Upper lobe of left lung (tissue), 6 donors: ENCODE data around the gene VPS11. TPM values are rescaled to one million over a fixed set of nuclear protein-coding genes. Genes with fewer than 3 reads are reported as not detected.

Experiments
- ATAC-seq, 2 donors: fragments of 200-7000 bp; cut with Tn5 transposase; one replicate each; pipeline ENCODE4 v1.9.1; 2022; ENCODE audit warnings: mild to moderate bottlenecking in 2 of 2, moderate library complexity in 2 of 2; ENCODE audit not compliant: low FRiP score in 2 of 2
- DNase-seq, 2 donors: peaks; one replicate each; pipeline ENCODE4 v3.0.0-alpha.2; 2019 to 2020
- H3K27ac ChIP-seq, 4 donors: fragments of 200-600 bp; sonication (generic); one replicate each; pipeline ENCODE4 v1.5.1; 2016 to 2019
- H3K27me3 ChIP-seq, 4 donors: fragments of 200-600 bp; sonication (generic); one replicate each; pipeline ENCODE4 v1.5.1; 2017 to 2019
- H3K36me3 ChIP-seq, 4 donors: fragments of 200-600 bp; sonication (generic); one replicate each; pipeline ENCODE4 v1.5.1; 2016 to 2019
- H3K4me1 ChIP-seq, 4 donors: fragments of 200-600 bp; sonication (generic); one replicate each; pipeline ENCODE4 v1.5.1; 2018 to 2019
- H3K4me3 ChIP-seq, 4 donors: fragments of 200-600 bp; sonication (generic); one replicate each; pipeline ENCODE4 v1.5.1; 2017 to 2019; ENCODE audit warnings: mild to moderate bottlenecking in 2 of 4, moderate library complexity in 1 of 4
- H3K9me3 ChIP-seq, 4 donors: fragments of 200-600 bp; sonication (generic); one replicate each; pipeline ENCODE4 v1.5.1; 2018 to 2019
- EP300 ChIP-seq, 4 donors: sonication (generic); formaldehyde crosslinking; IDR thresholded peaks; one replicate each; pipeline ENCODE4 v1.5.1; 2017; ENCODE audit warnings: antibody characterized with exemption in 4 of 4, control low read depth in 2 of 4
- POLR2A ChIP-seq, 4 donors: fragments of 450-650 bp; IDR thresholded peaks; one replicate each; pipeline ENCODE4 v1.5.1; 2016 to 2017; ENCODE audit warnings: antibody characterized with exemption in 4 of 4, mild to moderate bottlenecking in 2 of 4
- POLR2AphosphoS5 ChIP-seq, 2 donors: sonication (generic); formaldehyde crosslinking; IDR thresholded peaks; one replicate each; pipeline ENCODE4 v1.5.1; 2017; ENCODE audit warnings: antibody characterized with exemption in 2 of 2
- WGBS, 2 donors: methylation state at CpG; one replicate each; pipeline ENCODE4 v1.1.5; 2017 to 2018; 5-methylcytosine and 5-hydroxymethylcytosine counted together
- total RNA-seq, 6 donors: library from RNA; depleted of rRNA in 4 of 6; stranded (reverse); fragments of >200 nt in 4 of 6; gene quantifications; one replicate each; pipeline versions ENCODE4 v1.1.0 to v1.2.1, GENCODE V29; 2016 to 2021
- TF ChIP-seq, protein P1 (sequence below), 6 experiments: fragments of 450-650 bp in 4 of 6; fragments of 200-600 bp in 2 of 6; sonication (generic) in 2 of 6; IDR thresholded peaks; one replicate each; pipeline ENCODE4 v1.5.1; 2016 to 2019; ENCODE audit warnings: antibody characterized with exemption in 6 of 6
- donor health status: DM: no; HTN: no; CAD: no; lungs with moderate emphysema.
- donor health status: DM: no; HTN: yes; CAD: no; lungs with severe emphysema.

Gene VPS11
- total RNA-seq, 6 donors from 2014 or later: 24.9 to 88.0 (median 40.4) TPM

DNA sequence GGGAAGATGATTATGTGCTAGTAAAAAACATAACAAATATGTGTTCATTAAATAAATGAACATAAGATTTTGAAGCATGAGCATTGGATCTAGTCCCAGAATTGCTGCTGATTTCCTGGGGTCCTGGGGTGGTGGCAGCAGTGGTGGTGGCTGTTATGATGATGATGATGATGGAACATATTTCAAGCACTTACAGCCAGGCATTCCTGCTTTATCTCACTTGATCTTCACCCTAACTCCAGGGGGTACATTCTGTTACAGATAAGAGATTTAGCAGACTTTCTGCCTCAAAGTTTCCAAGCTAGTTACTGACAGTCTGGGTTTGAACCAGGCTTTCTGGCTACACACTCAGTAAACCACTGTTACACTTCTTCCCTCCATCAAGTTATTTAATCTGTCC, 43.9 kb upstream of the VPS11 start:
- peaks cover 29 to 44% (median 32%) of the 10 kb centered on the region in 4 donors for H3K4me1 ChIP-seq
- peaks cover 5 to 66% (median 29%) of the 10 kb centered on the region in 4 donors for H3K36me3 ChIP-seq
- DNase-seq: no peak
- no peaks in the 10 kb centered on the region for H3K27me3 ChIP-seq
- TF ChIP-seq POLR2A (IDR thresholded peaks at IDR 0.05): no peak
- TF ChIP-seq, protein P1, sequence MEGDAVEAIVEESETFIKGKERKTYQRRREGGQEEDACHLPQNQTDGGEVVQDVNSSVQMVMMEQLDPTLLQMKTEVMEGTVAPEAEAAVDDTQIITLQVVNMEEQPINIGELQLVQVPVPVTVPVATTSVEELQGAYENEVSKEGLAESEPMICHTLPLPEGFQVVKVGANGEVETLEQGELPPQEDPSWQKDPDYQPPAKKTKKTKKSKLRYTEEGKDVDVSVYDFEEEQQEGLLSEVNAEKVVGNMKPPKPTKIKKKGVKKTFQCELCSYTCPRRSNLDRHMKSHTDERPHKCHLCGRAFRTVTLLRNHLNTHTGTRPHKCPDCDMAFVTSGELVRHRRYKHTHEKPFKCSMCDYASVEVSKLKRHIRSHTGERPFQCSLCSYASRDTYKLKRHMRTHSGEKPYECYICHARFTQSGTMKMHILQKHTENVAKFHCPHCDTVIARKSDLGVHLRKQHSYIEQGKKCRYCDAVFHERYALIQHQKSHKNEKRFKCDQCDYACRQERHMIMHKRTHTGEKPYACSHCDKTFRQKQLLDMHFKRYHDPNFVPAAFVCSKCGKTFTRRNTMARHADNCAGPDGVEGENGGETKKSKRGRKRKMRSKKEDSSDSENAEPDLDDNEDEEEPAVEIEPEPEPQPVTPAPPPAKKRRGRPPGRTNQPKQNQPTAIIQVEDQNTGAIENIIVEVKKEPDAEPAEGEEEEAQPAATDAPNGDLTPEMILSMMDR (IDR thresholded peaks at IDR 0.05): no peak
- no peak for TF ChIP-seq EP300 (IDR thresholded peaks at IDR 0.05)
- no peak for TF ChIP-seq POLR2AphosphoS5 (IDR thresholded peaks at IDR 0.05)
- H3K4me3 ChIP-seq: no peak overlapping the region
- H3K27ac ChIP-seq: peak overlapping the region in 2 of 4 donors; percentile 29 to 70
- no peaks in the 10 kb centered on the region for H3K9me3 ChIP-seq
- no peak for ATAC-seq

DNA sequence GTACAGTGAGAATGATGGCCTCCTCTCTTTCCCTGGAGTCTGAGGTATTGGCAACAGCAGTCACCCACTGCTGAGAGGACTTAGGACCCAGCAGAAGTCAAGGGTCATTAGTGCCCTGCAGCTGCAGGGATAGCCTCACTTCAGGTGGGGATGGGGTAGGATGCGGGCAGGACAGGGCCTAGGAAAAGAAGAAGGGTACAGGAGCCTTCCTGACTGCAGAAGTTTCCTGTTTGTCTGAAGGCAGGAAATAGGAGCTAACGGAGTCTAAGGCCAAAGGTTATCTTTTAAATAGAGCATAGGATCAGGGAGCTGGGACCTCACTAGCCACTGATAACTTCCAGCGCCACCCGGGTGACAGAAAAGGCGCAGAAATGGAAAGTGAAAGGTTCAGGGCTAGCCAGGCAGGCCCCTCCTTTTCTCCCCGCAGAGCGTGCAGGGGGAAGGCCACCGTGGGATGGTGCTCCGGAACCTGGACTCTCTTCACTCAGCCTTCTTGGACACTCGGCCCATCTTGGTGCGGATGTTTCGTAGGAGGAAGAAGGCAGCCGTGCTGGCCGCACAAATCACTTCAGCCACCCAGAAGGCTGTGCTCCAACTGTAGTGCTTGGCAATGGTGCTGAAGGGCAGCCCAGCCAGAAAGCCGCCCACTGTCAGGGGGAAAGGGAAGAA, 43.1 kb upstream of the VPS11 start:
- 63 to 73% methylated on average over 15 of the region's 15 CpGs for WGBS, 2 donors
- H3K4me1 ChIP-seq: peaks cover 32 to 48% (median 36%) of the 10 kb centered on the region in 4 donors
- no peak for TF ChIP-seq POLR2AphosphoS5 (IDR thresholded peaks at IDR 0.05)
- TF ChIP-seq EP300 (IDR thresholded peaks at IDR 0.05): no peak
- TF ChIP-seq, protein P1 (IDR thresholded peaks at IDR 0.05): no peak
- TF ChIP-seq POLR2A (IDR thresholded peaks at IDR 0.05): no peak
- no peaks in the 10 kb centered on the region for H3K27me3 ChIP-seq
- H3K4me3 ChIP-seq: peak overlapping the region in 1 of 4 donors; percentile 18
- ATAC-seq (no peak), DNase-seq (no peak)
- no peaks in the 10 kb centered on the region for H3K9me3 ChIP-seq
- peak overlapping the region; percentile 35 to 75 (median 68) for H3K27ac ChIP-seq
- peaks cover 5 to 69% (median 29%) of the 10 kb centered on the region in 4 donors for H3K36me3 ChIP-seq

DNA sequence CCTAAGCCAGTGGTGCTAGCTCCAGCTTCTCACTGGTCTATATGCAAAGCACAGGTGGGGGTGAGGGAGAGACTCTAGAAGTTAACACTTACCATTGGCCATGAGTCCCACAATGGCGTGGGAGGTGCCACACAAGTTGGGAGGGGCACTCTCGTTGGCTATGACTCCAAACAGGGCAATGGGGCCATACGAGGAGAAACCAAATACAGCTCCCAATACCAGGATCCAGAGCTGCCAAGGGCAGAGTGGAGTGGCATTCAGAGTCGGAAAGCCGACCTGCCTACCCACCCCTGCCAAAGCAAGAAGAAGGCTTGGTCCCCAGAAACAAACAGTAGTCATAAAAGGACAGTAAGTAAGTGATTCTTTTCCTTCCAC, 42.5 kb upstream of the VPS11 start:
- 69 to 79% methylated on average over 5 of the region's 5 CpGs for WGBS, 2 donors
- peaks cover 32 to 48% (median 36%) of the 10 kb centered on the region in 4 donors for H3K4me1 ChIP-seq
- TF ChIP-seq, protein P1 (IDR thresholded peaks at IDR 0.05): no peak
- DNase-seq: no peak
- peak overlapping the region in 1 of 4 donors; percentile 18 for H3K4me3 ChIP-seq
- H3K9me3 ChIP-seq: no peaks in the 10 kb centered on the region
- H3K27ac ChIP-seq: peak overlapping the region; percentile 35 to 75 (median 68)
- H3K36me3 ChIP-seq: peaks cover 5 to 69% (median 29%) of the 10 kb centered on the region in 4 donors
- no peaks in the 10 kb centered on the region for H3K27me3 ChIP-seq
- ATAC-seq: no peak

DNA sequence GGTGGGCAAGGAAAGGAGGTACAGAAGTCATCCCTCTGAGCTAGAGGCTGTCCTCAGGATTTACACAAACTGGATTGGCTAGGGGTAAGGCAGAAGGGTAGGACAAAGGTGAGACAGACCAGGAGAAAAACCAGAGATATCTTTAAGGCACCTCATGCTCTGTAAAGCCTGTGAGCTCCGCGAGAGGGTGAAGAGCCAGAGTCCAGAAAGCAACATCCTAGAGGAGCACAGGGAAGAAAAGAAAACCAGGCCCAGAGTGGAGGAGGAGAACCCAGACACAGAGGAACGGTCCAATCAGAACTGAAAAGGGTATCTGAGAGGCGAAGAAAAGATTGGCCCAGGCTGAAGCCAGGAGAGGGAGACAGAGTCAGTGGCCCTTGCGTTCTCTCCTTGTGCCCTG, 42.1 kb upstream of the VPS11 start:
- Histone ChIP-seq H3K4me1 (peaks cover 29 to 45% (median 33%) of the 10 kb centered on the region in 4 donors), H3K27ac (peak overlapping the region; percentile 35 to 75 (median 68)), H3K4me3 (no peak overlapping the region), H3K27me3 (no peaks in the 10 kb centered on the region), H3K9me3 (no peaks in the 10 kb centered on the region), H3K36me3 (peaks cover 5 to 69% (median 29%) of the 10 kb centered on the region in 4 donors)
- ATAC-seq (no peak), DNase-seq (no peak)
- no peak for TF ChIP-seq POLR2AphosphoS5 (IDR thresholded peaks at IDR 0.05)
- no peak for TF ChIP-seq EP300 (IDR thresholded peaks at IDR 0.05)
- TF ChIP-seq, protein P1 (IDR thresholded peaks at IDR 0.05): no peak
- TF ChIP-seq POLR2A (IDR thresholded peaks at IDR 0.05): no peak
- WGBS, 2 donors: 93% methylated on average over 5 of the region's 5 CpGs
